ENCODE results near the gene DEPP1.

DEPP1 gene

GRCh38 chr10:44955413-44956070 lies 23.1 kb downstream of the DEPP1 start:
- in situ Hi-C loops (cut with HindIII; ENCODE audit: low pct_ligation_motif_present, low sequenced_read_pairs), result no loop called here
- no peak for DNase-seq
- no peak for TF ChIP-seq CTCF (IDR thresholded peaks at IDR 0.05; ENCODE audit: low read depth, low read length, missing control alignments)

GRCh38 chr10:44954962-44955361 lies 23.6 kb downstream of the DEPP1 start:
- no peak for DNase-seq
- Histone ChIP-seq H3K36me3 (replicated peaks) (no peaks in the 10 kb centered on the region), H3K27me3 (replicated peaks) (no peaks in the 10 kb centered on the region), H3K4me3 (ENCODE audit: low read depth, low read length) (no peak overlapping the region), H3K27ac (no peak overlapping the region)
- TF ChIP-seq CTCF (IDR thresholded peaks at IDR 0.05; ENCODE audit: low read depth, low read length, missing control alignments), result no peak
- in situ Hi-C loops (cut with HindIII; ENCODE audit: low pct_ligation_motif_present, low sequenced_read_pairs), result no loop called here

More at GRCh38 chr10:44955413-44956070, 23.1 kb downstream of the DEPP1 start:
- Histone ChIP-seq H3K36me3 (replicated peaks) (no peaks in the 10 kb centered on the region), H3K4me3 (ENCODE audit: low read depth, low read length) (no peak overlapping the region), H3K27ac (no peak overlapping the region), H3K27me3 (replicated peaks) (no peaks in the 10 kb centered on the region)

DNA sequence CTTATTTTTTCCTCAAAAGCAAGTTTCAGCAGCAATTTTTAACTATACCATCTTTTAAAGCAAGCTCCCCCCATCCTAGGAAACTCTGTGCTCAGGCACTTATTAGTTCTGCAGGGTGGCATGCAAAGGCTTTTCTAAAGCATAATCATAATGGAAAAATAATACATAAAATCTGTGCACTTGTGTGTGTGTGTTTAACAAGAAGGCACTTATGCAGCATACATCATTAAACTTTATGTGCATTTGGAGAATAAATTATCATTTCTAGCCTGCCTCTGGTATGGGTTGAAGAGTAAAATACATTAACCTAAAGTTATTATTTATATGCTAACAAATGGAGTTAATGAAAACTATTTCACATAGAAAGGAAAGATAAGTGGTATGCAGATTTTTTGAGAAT lies 24.6 kb downstream of the DEPP1 start:
- Histone ChIP-seq H3K36me3 (replicated peaks) (no peaks in the 10 kb centered on the region), H3K27me3 (replicated peaks) (no peaks in the 10 kb centered on the region), H3K27ac (no peak overlapping the region), H3K4me3 (ENCODE audit: low read depth, low read length) (no peak overlapping the region)
- TF ChIP-seq CTCF (IDR thresholded peaks at IDR 0.05; ENCODE audit: low read depth, low read length, missing control alignments), result no peak
- in situ Hi-C loops (cut with HindIII; ENCODE audit: low pct_ligation_motif_present, low sequenced_read_pairs), result no loop called here
- no peak for DNase-seq

- no peak overlapping the region for H3K27ac ChIP-seq
- in situ Hi-C loops (cut with HindIII; ENCODE audit: low pct_ligation_motif_present, low sequenced_read_pairs), result no loop called here
- H3K4me3 ChIP-seq (ENCODE audit: low read depth, low read length), result no peak overlapping the region
- TF ChIP-seq CTCF (IDR thresholded peaks at IDR 0.05; ENCODE audit: low read depth, low read length, missing control alignments), result no peak
- no peaks in the 10 kb centered on the region for H3K27me3 ChIP-seq (replicated peaks)
- H3K36me3 ChIP-seq (replicated peaks), result no peaks in the 10 kb centered on the region
- DNase-seq, result no peak
Observed at GRCh38 chr10:44952779-44953231, 25.8 kb downstream of the DEPP1 start.

DNA sequence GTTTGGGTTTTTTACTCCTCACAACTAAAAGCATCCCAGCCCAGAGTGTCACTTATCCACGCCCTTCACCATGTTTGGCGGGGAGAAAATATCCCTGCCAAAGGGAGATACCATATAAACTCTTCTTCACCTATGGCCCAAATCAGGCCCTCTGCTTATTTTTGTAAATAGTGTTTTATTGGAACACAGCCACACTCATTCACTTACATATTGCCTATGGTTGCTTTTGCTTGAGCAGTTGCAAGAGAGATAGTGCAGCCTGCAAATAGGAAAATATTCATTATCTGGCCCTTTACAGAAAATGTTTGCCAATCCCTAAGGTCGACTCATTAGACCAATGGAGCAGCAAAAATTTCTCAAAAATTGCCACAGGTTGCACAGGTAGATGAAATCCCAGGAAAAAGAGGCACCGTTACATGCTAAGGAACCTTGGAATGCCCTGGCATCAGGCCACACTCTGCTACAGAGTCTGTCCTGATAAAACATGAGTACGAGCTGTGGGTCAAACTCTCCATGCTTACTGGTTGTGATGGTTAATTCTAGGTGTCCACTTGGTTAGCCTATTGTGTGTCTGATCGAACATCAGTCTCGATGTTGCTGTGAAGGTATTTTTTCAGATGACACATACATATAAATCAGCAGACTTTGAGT lies 26.9 kb downstream of the DEPP1 start:
- TF ChIP-seq CTCF (IDR thresholded peaks at IDR 0.05; ENCODE audit: low read depth, low read length, missing control alignments), result no peak
- no peak overlapping the region for H3K4me3 ChIP-seq (ENCODE audit: low read depth, low read length)
- no peaks in the 10 kb centered on the region for H3K27me3 ChIP-seq (replicated peaks)
- no peaks in the 10 kb centered on the region for H3K36me3 ChIP-seq (replicated peaks)
- DNase-seq, result no peak
- no peak overlapping the region for H3K27ac ChIP-seq
- in situ Hi-C loops (cut with HindIII; ENCODE audit: low pct_ligation_motif_present, low sequenced_read_pairs), result no loop called here
